ENCODE results near the gene KRTAP10-12.

The KRTAP10-12 gene

DNA sequence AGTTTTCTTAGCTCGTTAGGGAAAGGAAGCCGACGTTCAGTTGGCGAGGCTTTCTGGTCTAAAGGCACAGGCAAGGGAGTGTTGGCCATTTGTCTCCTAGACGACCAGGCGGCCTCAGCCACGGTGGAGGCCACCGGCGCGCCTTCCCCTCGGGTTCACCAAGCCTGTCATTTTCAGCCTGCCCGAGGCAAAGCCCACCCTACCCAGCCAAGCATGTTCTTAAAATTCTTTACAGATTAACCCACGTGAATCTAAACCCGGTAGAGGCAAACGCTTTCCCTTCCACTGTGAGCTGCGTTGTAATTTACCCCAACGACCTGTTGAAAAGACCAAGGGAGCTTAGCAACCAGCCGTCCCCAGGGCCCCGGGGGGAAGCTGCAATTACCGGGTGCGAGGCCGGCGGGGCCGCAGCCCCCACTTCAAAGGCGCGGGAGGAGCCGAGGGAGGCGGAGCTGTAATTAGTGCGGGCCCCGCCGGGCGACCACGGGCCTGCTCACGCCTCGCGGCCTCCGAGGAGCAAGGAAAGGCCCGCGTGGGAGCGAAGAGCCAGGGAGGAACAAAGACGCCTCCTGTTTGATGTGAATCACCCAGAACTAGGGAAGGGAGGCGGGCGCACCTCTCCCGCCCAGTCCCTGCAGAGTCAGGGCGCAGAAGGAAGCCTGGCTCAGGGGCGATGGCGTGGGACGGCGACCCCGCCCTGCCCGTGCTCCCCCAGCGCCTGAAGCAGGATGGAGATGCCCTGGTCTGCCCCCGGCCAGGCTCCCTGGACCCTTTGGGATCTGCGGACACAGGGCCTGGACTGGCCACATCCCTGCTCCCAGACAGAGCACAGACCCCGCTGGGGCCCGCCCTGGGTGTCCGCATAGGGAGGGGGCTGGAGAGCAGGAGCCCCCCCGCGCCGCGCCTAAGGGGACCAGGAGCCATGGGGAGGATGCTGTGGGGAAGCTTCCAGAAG is 26.5 kb downstream of the KRTAP10-12 start:
- ATAC-seq, result no peak
- TF ChIP-seq TCF4 (CRISPR knock-in tag; IDR thresholded peaks at IDR 0.05; ENCODE audit: borderline replicate concordance) (no peak), ESRRG (CRISPR knock-in tag; IDR thresholded peaks at IDR 0.05) (no peak), SNAI2 (CRISPR knock-in tag; IDR thresholded peaks at IDR 0.05) (no peak), ARNTL (CRISPR knock-in tag; IDR thresholded peaks at IDR 0.05; ENCODE audit: borderline replicate concordance, low read depth) (no peak)

GRCh38 chr21:44724196-44724595 is 27.2 kb downstream of the KRTAP10-12 start:
- TF ChIP-seq ZFP30 (CRISPR knock-in tag; IDR thresholded peaks at IDR 0.05) (no peak), PPARA (CRISPR knock-in tag; IDR thresholded peaks at IDR 0.05; ENCODE audit: borderline replicate concordance) (no peak), PATZ1 (CRISPR knock-in tag; IDR thresholded peaks at IDR 0.05; ENCODE audit: borderline replicate concordance) (no peak), ISL1 (CRISPR knock-in tag; IDR thresholded peaks at IDR 0.05) (no peak), TCF4 (CRISPR knock-in tag; IDR thresholded peaks at IDR 0.05; ENCODE audit: borderline replicate concordance) (no peak), ZC3H10 (CRISPR knock-in tag; IDR thresholded peaks at IDR 0.05) (no peak), ZNF565 (CRISPR knock-in tag; conservative IDR thresholded peaks at IDR 0.05; ENCODE audit: low read depth) (no peak), OSR1 (CRISPR knock-in tag; IDR thresholded peaks at IDR 0.05) (no peak), ESRRG (CRISPR knock-in tag; IDR thresholded peaks at IDR 0.05) (no peak), GLIS3 (CRISPR knock-in tag; IDR thresholded peaks at IDR 0.05) (no peak), TOX (CRISPR knock-in tag; IDR thresholded peaks at IDR 0.05; ENCODE audit: borderline replicate concordance) (no peak), ZNF70 (CRISPR knock-in tag; IDR thresholded peaks at IDR 0.05) (no peak)
- TF ChIP-seq, protein P1, sequence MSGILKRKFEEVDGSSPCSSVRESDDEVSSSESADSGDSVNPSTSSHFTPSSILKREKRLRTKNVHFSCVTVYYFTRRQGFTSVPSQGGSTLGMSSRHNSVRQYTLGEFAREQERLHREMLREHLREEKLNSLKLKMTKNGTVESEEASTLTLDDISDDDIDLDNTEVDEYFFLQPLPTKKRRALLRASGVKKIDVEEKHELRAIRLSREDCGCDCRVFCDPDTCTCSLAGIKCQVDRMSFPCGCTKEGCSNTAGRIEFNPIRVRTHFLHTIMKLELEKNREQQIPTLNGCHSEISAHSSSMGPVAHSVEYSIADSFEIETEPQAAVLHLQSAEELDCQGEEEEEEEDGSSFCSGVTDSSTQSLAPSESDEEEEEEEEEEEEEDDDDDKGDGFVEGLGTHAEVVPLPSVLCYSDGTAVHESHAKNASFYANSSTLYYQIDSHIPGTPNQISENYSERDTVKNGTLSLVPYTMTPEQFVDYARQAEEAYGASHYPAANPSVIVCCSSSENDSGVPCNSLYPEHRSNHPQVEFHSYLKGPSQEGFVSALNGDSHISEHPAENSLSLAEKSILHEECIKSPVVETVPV (CRISPR knock-in tag; IDR thresholded peaks at IDR 0.05), result no peak
- ATAC-seq, result no peak

GRCh38 chr21:44724926-44725325 is 28.0 kb downstream of the KRTAP10-12 start:
- ATAC-seq, result no peak
- no peak for TF ChIP-seq ZC3H10 (CRISPR knock-in tag; IDR thresholded peaks at IDR 0.05)
- TF ChIP-seq, protein P2, sequence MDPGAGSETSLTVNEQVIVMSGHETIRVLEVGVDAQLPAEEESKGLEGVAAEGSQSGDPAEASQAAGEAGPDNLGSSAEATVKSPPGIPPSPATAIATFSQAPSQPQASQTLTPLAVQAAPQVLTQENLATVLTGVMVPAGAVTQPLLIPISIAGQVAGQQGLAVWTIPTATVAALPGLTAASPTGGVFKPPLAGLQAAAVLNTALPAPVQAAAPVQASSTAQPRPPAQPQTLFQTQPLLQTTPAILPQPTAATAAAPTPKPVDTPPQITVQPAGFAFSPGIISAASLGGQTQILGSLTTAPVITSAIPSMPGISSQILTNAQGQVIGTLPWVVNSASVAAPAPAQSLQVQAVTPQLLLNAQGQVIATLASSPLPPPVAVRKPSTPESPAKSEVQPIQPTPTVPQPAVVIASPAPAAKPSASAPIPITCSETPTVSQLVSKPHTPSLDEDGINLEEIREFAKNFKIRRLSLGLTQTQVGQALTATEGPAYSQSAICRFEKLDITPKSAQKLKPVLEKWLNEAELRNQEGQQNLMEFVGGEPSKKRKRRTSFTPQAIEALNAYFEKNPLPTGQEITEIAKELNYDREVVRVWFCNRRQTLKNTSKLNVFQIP (CRISPR knock-in tag; IDR thresholded peaks at IDR 0.05; ENCODE audit: borderline replicate concordance, low read depth), result no peak
- no peak for TF ChIP-seq ARNTL (CRISPR knock-in tag; IDR thresholded peaks at IDR 0.05; ENCODE audit: borderline replicate concordance, low read depth)
- TF ChIP-seq GLIS3 (CRISPR knock-in tag; IDR thresholded peaks at IDR 0.05), result no peak
- no peak for TF ChIP-seq SNAI2 (CRISPR knock-in tag; IDR thresholded peaks at IDR 0.05)
- no peak for TF ChIP-seq RARB (CRISPR knock-in tag; IDR thresholded peaks at IDR 0.05)
- no peak for TF ChIP-seq ESRRG (CRISPR knock-in tag; IDR thresholded peaks at IDR 0.05)
- no peak for TF ChIP-seq TOX (CRISPR knock-in tag; IDR thresholded peaks at IDR 0.05; ENCODE audit: borderline replicate concordance)
- no peak for TF ChIP-seq OSR1 (CRISPR knock-in tag; IDR thresholded peaks at IDR 0.05)
- TF ChIP-seq ZFP3 (CRISPR knock-in tag; IDR thresholded peaks at IDR 0.05), result no peak
- TF ChIP-seq ZFP30 (CRISPR knock-in tag; IDR thresholded peaks at IDR 0.05), result no peak
- TF ChIP-seq ZNF565 (CRISPR knock-in tag; conservative IDR thresholded peaks at IDR 0.05; ENCODE audit: low read depth), result no peak
- TF ChIP-seq TSHZ2 (CRISPR knock-in tag; IDR thresholded peaks at IDR 0.05), result no peak
- TF ChIP-seq CSDC2 (CRISPR knock-in tag; IDR thresholded peaks at IDR 0.05), result no peak

All from SK-N-SH treated with all-trans-retinoic acid at 6 μM for 48 hours (cell line).